ENCODE measurements around the gene RPL5.

Gene RPL5

DNA sequence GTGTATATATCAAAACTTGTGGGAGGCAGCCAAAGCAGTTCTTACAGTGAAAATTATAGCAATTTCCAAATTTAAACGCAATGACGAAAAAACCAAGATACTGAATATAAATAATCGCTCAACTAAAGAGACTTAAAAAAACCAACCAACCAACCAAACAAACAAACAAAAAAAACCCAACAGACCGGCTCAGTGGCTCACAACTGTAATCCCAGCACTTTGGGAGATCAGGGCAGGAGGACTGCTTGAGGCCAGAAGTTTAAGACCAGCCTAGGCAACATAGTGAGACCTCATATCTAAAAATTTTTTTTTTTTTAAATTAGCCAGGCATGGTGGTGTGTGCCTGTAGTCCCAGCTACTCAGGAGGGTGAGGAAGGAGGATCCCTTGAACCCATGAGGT lies 23.4 kb downstream of the RPL5 start:
- DNase-seq (ENCODE audit: low read depth), result no peak

DNA sequence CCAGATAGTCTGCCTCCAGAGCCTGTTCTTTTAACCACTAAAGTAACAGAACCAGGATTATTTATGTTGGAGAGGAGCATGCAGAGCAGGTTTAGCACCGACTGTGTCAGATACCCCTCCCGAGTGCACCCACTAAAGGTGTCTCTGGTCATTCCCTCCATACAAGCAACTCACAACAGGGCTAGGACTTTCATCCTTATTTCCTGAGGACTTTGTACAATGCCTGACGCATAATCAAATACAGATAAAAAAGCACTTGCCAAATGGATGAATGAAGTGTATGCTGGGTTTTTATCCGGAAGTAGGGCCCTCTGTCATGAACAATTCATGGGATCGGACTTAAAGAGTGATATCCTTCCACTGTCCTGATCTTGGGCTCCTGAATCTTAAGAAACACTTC lies 26.0 kb downstream of the RPL5 start:
- no peak for DNase-seq (ENCODE audit: low read depth)

DNA sequence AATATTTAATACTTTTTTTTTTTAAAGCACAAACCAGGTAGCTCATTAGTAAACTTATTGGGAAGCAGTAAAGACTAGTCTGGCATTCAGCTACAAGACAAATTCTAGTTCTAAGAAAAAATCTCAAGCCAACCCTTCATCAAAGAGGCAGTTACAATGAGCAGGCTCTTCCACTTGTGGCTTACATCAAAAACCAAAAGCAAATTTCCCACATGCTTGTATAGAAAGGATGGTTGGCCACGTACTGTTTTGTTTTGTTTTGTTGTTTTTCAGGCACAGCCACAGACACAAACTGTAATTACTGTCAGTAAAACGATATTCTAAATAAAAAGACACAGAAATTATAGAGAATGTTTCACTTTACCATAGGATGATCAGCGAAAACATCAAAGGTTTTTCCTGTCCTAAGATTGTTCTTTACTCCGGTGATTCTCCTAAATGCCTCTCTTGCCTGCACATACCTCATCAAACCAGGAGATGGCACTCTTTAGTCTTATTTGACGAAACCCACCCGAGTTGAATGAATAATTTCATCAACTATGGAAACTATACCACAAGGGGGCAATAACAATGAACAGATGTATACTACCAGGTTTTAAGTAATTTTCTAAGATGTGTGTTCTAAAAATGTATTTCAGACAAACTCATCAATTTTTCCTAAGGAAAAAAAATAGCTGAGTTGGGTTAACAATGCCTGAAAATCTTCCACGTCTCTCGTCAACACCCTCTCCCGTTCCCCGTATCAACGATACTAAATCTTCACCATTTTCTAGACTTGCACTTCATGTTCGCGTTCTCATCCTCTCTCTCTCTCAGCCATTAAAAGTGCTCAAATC lies 26.9 kb downstream of the RPL5 start:
- peak; percentile 91 for DNase-seq (ENCODE audit: low read depth)

DNA sequence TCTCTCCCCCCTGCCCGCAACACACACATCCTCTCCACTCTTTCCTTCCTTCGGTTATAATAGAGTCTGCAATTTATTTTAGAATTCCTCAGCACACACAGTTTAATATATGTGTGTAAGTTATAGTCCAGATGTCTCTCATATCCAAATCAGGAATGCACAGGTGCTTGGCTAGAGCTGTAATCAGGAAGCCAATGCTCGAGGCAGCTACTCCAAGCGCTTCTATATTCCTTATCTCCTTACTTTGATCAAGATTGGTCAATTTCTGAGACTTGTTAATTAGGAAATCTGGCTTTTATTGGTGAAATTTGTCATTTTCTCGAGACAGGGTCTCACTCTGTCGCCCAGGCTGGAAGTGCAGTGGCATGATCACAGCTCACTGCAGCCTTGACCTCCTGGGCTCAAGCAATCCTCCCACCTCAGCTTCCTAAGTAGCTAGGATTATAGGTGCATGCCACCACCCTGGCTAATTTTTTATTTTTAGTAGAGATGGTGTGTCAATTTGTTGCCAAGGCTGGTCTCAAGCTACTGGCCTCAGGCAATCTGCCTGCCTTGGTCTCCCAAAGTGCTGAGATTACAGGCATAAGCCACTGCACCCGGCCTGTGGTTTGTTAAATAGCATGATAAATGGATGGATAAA lies 27.7 kb downstream of the RPL5 start:
- no peak for DNase-seq (ENCODE audit: low read depth)

DNA sequence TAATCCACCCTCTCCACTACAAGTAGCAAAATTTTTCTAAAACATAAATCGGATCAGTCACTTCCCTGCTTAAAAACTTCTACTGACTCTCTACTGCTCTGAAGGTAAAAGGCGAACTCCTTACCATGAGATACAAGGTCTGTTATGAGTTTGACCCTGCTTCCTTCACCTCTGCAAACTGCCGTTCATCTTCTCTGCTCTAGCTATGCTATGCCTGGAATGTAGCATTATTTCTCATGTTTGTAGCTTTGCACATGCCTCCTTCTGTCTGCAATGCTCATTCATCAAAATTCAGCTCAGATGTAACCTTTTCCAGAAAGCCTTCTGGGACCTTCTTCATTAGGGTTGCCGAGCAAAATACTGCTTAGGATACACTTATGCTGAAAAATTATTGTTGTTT lies 30.8 kb downstream of the RPL5 start:
- DNase-seq (ENCODE audit: low read depth), result no peak

DNA sequence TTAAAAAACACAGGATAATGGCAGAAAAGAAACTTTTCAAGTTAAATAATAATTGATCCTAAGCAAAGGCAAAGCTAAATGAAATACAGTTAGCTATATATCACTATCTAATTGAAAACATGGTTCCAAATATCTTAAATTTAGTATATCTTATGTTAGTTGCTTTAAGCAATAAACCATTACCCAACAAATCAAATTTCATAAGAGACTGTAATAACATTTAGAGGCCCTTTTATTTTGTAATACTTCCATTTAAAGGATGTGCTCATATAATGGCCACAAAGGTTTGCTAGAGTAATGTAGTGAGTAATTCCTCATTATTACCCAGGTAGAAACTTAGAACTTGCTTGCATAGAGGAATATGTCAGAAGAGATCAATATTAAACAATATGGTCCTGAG lies 32.3 kb downstream of the RPL5 start:
- no peak for DNase-seq (ENCODE audit: low read depth)

DNA sequence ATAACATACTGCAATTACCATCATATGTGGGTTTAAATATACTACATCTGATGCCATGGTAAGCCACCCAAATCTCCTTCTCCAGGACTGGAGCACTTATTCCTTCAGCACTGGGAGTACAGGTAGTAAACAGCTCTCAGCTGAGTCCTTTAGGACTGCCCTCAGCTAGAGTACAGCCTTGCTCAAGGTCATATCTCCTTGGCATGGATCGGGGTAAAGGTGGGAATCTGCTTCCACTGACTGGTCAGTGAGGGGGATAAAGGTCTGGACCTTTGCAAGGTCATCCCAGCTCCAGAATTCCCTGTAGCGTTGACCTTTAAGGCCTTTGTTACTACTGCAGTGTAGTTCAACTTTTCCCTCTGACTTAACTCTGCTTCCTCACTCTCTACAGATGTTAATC lies 38.8 kb downstream of the RPL5 start:
- no peak for DNase-seq (ENCODE audit: low read depth)

DNA sequence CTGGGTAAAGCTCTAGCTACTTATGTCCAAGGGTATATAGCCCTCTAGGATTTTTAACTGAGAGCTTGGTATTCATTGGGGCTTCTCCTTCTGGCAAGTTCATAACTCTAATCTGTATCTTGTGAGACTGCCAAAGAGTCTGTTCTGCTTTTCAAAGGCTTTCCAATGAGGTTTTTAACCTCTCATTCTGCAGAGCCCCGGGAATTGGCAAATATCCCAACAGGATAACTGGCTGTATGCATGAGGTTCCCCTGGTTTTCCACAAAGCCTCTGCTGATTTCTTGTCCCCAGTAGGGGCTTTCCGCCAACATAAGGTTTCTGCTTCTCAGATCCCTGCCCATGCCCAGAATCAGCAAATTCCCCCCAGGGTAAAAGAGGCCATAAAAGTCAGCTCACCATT lies 40.9 kb downstream of the RPL5 start:
- no peak for DNase-seq (ENCODE audit: low read depth)

DNA sequence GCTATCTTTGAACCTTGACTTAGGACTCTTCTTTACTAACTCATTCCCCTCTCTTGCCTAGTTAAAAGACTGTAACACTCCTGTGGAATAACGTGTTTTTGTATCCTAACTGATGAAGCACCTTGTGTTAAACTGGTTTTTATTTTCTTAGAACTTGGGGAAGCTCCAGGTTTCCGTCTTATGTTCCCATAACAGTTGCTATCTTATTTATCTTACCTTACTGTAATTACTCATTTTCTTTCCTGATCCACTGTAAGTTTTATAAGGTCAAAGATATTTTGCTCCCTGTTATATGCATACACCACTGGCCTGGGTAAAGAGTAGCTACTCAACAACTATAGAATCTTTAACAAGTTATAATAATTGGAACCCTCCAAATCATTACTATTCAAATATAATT lies 43.1 kb downstream of the RPL5 start:
- no peak for DNase-seq (ENCODE audit: low read depth)

DNA sequence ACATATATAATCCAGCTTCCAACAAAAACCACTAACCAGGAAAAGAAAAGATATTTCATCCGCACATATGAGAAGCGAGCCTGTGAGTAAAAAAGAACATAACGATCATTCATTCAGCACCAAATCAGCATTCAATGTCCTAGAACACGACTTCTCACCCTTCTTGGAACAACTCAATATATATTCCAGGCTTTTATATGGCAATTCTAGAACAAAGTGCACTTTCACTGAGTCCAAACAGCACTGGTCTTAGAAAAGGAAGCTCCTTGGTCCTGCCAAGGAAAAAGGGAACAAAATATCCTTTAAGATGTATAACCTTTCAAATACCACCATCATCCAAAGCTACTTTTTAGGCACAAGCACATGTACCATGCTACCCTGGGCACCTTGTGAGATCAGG lies 44.5 kb downstream of the RPL5 start:
- DNase-seq (ENCODE audit: low read depth), result no peak

DNA sequence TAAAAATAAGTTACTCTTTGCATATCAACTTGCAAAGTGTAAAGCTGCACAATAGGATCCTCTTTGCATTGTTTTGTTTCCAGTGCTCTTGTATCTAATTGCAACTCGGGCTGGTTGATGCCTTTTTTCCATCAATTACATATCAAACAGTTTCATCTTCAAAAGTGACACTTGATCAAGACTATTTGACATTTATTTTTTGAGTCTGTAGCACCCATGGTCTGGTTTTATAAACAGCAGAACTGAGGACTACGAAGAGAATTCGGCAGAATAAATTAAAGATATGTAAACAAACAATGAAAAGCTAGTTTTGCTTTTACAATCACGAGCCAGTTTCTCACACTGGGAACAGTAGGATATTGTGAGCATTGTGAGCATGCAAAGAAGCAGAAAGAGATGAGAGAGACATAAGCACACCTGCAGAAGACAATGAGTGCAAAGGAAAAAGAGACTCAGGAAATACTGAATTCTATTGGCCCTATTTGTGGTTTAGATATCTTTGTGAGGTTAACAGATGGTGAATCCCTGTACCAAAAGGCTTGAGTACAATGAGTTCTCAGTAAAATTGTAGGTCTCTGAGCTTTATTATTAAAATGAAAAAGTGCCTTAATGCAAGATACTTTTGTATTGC lies 45.4 kb downstream of the RPL5 start:
- no peak for DNase-seq (ENCODE audit: low read depth)

DNA sequence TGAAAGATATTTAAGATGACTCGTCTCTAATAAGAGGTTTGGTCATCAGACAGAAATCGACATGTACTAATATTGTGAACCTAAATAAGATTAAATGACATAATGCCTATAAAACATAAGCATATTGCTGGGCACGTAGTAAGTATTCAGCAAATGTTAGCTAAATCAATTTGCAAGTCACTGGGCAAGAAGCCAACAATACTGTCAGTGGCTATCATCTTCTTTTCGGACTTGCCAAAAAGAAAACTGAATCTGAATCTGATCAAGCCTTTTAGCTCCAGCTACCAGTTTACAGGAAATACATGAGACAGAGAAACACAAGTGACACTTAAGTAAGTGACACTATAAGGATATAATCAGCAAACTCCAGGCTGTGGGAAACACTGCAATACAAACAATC lies 46.0 kb downstream of the RPL5 start:
- DNase-seq (ENCODE audit: low read depth), result no peak

DNA sequence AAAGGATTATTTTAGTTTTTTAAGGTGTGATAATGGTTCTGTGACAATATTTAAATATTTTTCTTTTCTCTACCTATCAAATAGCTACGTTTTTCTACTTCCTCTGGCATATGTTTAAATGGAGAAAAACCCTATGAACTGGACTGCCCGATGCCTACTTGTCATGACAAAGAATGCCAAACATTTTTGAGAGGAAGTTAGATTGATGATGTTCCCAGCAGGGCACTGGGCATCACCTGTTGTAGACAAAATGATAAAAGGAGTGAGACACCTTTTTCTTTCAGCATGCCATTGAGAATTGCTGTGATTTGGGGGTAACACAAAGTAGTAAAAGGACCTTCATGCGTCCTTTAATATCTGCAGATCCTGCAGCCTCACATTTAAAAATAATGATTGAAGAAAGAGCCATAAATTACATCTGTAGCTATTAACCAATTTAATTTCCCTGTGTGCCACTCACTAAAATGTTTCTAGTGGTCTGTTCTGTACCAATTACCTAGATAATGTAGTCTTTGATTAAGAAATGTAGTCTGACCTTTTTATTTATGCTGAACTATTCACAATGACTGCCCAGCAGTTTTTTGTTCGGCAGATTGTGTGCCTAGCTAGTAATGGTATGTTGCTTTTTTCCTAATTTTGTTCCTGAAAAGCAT lies 47.6 kb downstream of the RPL5 start:
- no peak for DNase-seq (ENCODE audit: low read depth)

DNA sequence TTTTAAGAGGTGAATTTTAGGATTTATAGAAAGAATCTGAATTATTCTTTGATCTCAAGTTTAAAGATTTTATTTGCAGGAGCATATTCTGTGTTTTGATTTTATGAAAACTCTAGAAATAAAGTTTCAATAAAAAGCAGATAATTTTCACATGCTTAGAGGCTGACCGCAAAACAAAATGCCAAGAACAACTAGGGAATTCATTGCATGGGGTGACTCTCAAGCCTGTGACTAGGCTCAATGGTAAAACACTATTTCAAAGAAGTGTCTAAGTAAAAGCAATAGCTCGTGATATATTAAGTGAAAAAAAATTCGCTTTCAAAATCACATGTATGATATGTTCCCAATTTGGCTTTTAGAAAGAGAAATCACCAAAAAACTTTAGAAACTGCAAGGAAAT lies 49.6 kb downstream of the RPL5 start:
- no peak for DNase-seq (ENCODE audit: low read depth)

DNA sequence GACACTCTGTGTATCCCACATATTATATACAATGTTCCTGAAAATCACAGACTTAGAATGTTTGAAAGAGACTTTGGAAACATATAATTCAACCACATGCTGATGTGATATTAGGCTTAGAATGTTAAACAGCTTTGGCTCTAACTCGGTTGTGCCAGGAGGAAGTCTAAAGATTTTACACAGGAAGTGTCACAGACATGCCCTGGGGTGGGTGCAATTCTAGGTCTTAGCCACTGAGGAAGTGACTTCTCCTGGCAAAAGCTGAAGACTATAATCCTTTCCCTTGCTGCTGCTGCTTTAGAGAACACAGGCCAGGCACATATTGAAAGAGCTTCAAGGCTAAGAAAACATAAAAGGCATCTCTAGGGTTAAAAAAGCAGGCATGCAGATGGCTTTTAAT lies 51.0 kb downstream of the RPL5 start:
- DNase-seq (ENCODE audit: low read depth), result peak; percentile 26

DNA sequence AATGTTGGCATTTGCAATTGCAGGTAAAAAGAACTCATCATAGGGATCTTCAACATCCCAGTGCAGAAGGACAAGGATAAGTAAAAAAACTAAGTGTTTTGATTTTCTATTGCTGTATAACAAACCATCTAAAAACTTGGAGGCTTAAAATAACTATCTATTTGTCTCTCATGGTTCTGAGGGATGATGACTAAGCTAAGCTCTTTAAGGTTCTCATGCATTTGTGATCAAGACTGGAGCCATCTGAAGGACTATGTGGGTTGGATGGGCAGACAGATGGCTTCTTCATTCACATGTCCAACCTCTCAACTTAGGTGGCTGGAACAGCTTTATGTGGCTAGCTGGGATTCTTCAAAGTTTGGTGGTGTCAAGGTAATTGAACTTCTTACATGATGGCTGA lies 51.5 kb downstream of the RPL5 start:
- no peak for DNase-seq (ENCODE audit: low read depth)

DNA sequence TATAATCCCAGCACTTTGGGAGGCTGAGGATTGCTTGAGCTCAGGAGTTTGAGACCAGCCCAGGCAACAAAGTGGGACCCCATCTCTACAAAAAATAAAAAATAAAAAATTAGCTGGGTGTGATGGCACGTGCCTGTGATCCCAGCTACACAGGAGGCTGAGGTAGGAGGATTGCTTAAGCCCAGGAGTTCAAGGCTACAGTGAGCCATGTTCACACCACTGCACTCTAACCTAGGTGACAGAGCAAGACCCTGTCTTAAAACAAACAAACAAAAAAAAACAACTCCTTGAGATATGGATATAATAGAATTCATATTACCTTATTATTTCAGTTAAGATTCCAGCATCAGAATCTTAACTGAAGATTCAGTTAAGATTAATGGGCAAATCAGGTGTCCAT lies 52.4 kb downstream of the RPL5 start:
- DNase-seq (ENCODE audit: low read depth), result no peak

DNA sequence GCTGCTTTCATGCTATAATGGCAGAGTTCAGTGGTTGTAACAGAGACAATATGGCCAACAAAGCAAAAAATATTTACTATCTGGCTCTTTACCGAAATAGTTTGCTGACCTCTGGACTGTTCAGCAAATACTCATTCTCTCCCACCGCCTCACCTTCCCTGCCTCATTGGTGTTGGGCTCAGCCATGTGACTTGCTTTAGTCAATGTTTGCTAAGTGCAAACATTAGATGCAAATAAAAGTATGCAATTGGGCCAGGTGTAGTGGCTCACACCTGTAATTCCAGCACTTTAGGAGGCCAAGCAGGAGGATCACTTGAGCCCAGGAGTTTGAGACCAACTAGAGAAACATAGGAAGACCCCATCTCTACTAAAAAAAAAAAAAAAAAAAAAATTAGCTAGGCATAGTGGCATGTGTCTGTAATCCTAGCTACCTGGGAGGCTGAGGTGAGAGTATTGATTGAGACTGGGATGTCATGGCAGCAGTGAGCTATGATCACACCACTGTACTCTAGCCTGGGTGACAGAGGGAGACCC lies 55.1 kb downstream of the RPL5 start:
- DNase-seq (ENCODE audit: low read depth), result no peak

DNA sequence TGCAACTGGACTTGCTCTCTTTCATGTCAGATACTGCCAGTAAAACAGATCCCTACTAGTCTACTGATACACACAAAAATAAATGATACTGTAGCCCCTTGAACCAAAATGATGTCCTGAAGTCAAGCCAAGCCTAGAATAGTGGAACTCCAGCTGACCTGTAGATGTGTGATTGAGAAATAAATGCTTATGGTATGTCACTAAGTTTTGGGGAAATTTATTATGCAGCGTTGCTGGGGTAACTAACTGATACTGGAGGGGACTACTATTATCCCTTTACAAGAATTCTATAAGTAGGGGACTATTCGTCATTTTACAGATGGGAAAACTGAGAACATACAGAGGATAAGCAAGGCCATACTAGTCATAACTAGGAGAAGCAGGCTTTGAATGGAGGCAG lies 55.6 kb downstream of the RPL5 start:
- no peak for DNase-seq (ENCODE audit: low read depth)

All from ELR (cell line).